Activated naive CD4-positive, alpha-beta T cell treated with Interleukin-2 at 50 U/mL for 16 hours (primary cell): ENCODE results near the gene UBAC1.
"Not testable (repeated sequence)": the region's sequence is repeated elsewhere in the genome, so short reads cannot be mapped to it uniquely, and the experiment has no call there.

Source experiments
- DNase-seq: peaks from one replicate; pipeline ENCODE4 v3.0.0-alpha.2; 2020

Gene UBAC1

GRCh38 chr9:135932656-135933055 lies 28.5 kb downstream of the UBAC1 start:
- no peak for DNase-seq

- no peak for DNase-seq
These were observed 29.8 kb downstream of the UBAC1 start for GRCh38 chr9:135931349-135931820.

DNA sequence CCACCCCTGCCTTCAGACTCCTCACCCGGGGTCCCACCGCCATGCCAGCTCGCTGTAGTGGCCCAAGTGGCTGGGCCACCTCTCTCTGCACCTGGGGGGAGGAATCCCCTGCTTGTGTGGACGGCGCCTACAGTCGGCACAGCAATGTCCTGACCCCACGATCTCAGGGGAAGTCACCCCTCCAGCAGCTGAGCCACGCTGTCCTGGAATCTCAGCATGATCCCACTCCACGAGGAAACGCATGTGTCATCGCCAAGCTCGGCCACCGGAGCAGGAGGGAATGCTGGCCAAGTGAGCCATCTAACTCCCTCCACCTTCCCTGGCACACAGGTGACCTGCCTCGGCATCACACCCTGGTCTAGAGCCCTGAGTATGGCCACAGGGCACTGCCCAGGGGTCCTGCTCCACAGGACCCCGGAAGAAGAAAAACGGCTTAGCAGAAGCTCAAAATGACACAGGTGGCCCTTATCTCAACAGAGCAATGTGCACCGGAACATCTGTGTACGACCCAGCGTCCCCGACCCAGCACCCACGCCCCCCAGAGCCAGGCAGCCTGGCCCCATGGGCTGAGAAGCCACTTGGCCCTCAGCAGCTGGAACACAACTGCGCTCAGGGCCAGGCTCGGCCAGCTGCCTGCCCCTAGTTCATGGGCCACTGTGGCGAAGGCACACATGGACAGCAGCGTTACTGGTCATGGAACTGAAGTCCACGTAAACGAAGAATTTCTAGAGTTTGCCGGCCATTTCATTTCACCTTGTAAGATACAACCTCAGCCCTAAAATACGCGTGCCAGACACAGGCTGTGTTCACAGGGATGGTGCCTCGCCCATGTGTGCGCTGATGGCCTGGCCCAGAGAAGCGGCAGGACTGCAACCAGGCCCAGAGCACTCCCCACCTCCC lies 30.5 kb downstream of the UBAC1 start:
- no peak for DNase-seq

DNA sequence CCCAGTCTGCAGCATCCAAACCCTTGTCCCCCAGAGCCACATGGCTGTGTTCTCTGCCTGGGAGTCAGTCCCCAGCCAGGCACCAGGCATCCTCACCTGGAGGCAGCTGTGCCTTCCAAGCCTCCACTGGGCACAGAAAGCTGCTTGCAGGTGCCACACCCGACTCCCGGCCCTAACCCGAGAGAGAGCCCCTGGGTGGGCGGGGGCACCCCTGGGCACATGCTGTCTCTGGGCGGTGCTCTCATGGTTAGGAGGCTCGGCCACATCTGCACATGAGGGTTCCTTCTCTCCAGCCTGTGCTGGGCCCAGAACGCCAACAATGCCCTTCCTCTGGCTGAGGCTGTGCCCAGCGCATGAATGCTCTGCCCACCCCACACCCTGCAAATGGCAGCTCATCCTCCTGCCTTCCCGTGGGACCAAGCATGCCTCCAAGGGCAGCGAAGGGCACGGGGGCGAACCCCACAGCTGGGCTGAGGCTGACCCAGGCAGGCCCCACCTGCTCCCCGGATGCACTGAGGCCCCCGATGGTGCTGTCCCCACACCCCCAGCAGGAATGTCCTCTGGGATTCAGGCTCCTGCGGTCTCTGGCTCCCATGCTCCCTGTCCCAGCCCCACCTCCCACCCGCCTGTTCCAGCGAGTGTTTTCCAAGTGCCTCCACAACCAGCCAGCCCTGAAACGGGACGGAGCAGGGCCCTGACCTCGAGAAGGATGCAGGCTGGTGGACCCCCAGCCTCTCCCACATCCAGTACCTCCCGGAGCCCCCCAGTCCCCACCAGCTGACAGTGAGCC lies 31.3 kb downstream of the UBAC1 start:
- no peak for DNase-seq

DNA sequence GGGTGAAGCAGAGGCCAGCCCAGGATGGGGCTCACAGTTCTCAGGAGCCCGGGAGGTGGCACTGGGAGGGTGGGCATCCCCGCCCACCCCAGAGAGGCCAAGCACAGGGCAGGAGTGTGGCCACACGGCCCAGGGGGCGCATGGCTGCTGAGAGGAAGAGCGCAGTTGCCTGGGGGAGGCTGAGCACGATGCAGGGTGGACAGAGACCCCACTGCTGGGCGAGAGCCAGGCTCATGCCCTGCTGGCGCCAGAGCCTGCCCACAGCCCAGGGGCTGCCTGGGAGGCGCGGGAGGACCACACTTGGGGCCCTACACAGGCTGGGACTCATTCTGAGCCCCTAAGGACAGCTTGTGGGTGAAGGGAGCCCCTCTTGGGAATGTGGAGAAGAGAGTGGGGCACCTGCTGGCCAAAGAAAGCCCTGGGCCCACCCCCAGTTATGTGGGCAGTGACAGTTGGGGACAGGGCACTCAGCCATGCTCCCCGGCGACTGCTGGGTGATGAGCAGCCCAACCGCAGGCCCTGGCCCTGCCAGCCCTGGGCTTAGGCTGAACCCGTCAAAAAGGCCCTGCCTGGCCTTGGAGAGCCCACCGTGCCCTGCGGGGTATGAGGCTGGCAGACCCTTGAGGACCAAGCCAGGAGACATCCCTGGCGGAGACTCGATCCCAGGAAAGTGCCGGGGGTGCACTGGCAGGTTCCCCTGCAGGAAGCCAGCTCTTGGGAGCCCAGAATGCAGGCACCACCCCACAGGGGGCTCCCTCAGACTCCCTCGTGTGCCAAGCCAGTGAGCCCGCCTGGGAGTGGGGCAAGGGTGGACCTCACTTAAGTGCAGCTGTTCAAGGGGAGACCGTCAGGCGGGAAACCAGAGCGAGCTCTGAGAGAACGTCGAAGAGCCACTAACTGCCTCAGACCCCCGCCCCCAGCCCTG lies 32.2 kb downstream of the UBAC1 start:
- DNase-seq: no peak

DNA sequence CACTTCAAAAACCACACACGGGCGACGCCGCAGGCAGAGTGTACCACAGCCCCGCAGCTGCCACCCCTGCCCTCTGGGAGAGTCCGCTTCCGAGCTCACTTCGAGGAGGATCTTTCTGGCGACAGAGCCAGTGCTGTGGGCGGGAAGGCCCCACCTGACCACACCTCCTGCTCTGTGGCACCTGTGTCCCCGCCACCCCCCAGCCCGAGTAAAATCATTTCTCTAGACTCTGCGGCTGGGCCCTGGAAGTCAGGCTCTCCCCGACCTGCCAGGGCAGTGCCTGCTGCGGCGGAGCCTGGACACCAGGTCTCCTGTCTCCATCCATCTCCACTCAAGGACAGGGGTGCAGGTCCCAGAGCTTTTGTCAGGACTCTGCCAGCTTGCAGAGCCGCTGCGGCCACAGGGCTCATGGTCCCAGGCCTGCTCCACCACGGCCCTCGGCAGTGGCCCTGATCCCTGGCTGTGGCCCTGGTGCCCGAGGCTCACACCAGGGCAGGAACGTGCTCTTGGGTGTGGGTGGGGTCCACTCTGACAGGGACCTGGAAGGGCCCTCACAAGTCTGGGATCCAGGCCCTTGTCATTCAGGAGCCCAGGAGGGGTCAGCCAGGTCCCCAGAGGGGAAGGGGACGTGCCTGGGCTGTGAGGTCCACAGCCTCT lies 33.0 kb downstream of the UBAC1 start:
- no peak for DNase-seq

- no peak for DNase-seq
These were observed 33.8 kb downstream of the UBAC1 start for GRCh38 chr9:135927195-135928013.

- DNase-seq: peak; percentile 86
These were observed 34.6 kb downstream of the UBAC1 start for GRCh38 chr9:135926402-135927194.

GRCh38 chr9:135925496-135926133 lies 35.6 kb downstream of the UBAC1 start:
- DNase-seq: peak; percentile 85

DNA sequence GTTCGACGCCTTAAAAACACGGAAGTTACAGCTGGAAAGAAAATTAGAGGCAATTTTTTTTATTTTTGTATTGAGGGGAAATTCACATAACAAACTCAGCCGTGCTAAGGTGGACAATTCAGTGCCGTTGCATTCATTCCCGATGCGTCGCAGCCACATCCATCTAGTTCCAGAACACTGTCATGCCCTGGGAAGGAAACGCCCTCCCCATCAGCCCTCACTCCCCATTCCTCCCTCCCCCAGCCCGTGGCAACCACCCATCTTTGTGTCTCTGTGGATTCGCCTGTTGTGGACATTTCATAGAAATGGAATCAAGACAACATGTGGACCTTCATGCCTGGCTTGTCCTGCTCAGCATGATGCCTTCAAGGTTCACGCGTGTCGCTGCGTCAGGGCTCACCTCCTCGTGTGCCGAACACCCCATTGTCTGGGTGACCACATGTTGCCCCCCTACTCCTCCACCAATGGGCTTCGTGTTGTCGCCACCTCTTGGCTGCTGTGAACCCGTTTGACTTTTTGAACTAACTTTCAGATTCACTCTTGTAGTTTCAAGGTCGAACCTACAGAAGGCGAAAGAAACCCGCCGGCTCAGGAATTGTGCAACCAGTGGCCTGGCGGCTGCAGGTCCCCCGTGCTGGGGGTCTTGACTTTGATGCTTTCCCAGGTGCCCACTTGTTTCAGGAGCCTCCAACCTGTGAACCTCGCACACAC lies 36.4 kb downstream of the UBAC1 start:
- DNase-seq: peak; percentile 34

GRCh38 chr9:135923508-135923907 lies 37.7 kb downstream of the UBAC1 start:
- no peak for DNase-seq

GRCh38 chr9:135921749-135922310 lies 39.3 kb downstream of the UBAC1 start:
- no peak for DNase-seq

DNA sequence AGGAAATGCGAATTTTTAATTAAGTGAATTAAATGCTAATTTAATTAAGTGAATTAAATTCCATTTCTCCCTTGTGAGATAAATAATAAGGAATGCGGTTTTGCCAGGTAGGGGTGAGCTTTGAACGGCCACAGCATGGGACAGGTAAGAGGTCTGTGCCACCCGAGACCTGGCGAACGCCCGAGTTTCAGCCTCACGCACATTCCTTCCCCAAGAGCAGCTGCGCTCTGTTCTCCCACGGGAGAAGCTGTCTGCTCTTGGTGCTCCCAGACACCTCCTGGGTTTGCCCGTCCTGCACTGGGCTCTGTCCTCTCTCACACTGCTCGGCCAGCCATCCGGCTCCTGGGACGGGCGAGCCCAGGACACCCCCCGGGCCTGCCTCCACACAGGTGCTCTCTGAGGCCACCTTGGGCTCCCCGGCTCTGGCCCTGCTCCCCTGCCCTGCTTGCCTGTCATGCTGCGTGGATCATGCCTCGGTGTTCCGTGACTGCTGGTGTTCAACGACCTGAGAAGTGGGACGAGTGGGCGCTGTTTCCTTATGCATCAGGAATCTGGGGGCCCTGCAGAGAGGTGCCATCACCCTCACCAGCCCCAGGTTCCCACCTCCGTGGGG lies 40.1 kb downstream of the UBAC1 start:
- DNase-seq: no peak

GRCh38 chr9:135920256-135920930 lies 40.8 kb downstream of the UBAC1 start:
- DNase-seq: no peak

- no peak for DNase-seq
These were observed 41.8 kb downstream of the UBAC1 start for GRCh38 chr9:135919318-135919890.

- not testable (repeated sequence) for DNase-seq
These were observed 44.9 kb downstream of the UBAC1 start for GRCh38 chr9:135916227-135916626.

DNA sequence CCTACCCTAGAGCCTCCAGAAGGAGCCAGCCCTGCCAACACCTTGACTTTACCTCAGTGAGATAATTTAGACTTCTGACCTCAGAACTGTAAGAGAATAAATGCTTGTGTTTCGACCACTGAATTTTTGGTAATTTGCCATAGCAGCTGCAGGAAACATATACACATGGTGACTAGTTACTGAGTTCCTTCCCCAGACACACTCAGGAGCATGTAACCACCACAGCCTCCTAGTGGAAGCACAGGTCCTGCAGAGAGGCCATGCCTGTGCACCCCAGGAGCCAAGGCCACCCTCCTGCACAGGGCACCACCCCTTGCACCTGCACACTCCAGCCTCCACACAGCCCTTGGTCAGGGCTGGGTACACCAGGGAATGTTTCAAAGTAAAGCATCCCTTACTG lies 46.3 kb downstream of the UBAC1 start:
- no peak for DNase-seq
